ENCODE data around the gene DPH1. TPM values are rescaled to one million over a fixed set of nuclear protein-coding genes. Genes with fewer than 3 reads are reported as not detected.
"Not testable (repeated sequence)": the region's sequence is repeated elsewhere in the genome, so short reads cannot be mapped to it uniquely, and the experiment has no call there.

DPH1 gene
- polyA plus RNA-seq, 1 experiment, result 54.6 TPM

DNA sequence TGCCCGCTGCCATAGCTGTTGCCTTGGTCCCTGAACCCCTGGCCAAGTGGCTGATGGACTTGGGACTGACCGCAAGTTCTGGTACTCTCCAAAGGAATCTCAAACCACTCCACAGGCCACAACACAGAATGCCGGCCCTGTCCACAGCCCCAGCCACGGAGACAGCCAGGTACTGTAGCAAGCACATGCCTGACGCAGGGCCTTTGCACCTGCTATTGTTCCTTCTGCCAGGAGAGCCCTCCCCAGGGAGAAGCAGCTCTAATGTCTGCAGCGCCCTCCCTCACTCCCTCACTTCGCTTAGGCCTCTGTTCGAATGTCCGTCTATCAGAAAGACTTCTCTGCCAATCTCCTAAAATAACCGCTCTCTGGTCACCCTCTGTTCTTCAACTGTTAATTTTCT lies 20.2 kb upstream of the DPH1 start:
- Histone ChIP-seq H3K4me3 (ENCODE audit: low read depth, low read length) (no peak overlapping the region), H3K36me3 (ENCODE audit: control insufficient read depth, insufficient read depth, low read length) (no peaks in the 10 kb centered on the region), H3K27me3 (ENCODE audit: control insufficient read depth, insufficient read depth, low read length) (peaks cover 2% of the 10 kb centered on the region; the same call in 1 of the 2 replicates)
- DNase-seq (ENCODE audit: low read depth), result no peak
- TF ChIP-seq, protein P1, sequence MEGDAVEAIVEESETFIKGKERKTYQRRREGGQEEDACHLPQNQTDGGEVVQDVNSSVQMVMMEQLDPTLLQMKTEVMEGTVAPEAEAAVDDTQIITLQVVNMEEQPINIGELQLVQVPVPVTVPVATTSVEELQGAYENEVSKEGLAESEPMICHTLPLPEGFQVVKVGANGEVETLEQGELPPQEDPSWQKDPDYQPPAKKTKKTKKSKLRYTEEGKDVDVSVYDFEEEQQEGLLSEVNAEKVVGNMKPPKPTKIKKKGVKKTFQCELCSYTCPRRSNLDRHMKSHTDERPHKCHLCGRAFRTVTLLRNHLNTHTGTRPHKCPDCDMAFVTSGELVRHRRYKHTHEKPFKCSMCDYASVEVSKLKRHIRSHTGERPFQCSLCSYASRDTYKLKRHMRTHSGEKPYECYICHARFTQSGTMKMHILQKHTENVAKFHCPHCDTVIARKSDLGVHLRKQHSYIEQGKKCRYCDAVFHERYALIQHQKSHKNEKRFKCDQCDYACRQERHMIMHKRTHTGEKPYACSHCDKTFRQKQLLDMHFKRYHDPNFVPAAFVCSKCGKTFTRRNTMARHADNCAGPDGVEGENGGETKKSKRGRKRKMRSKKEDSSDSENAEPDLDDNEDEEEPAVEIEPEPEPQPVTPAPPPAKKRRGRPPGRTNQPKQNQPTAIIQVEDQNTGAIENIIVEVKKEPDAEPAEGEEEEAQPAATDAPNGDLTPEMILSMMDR (IDR thresholded peaks at IDR 0.05; ENCODE audit: insufficient read depth, low read depth, low read length), result no peak
- ChIA-PET POLR2A (no interaction called here), CTCF (interaction anchor here (2.8 kb wide), 1 partner anchor 100 kb away, joined by 12 read pairs; no protein-coding TSS in a partner anchor)

DNA sequence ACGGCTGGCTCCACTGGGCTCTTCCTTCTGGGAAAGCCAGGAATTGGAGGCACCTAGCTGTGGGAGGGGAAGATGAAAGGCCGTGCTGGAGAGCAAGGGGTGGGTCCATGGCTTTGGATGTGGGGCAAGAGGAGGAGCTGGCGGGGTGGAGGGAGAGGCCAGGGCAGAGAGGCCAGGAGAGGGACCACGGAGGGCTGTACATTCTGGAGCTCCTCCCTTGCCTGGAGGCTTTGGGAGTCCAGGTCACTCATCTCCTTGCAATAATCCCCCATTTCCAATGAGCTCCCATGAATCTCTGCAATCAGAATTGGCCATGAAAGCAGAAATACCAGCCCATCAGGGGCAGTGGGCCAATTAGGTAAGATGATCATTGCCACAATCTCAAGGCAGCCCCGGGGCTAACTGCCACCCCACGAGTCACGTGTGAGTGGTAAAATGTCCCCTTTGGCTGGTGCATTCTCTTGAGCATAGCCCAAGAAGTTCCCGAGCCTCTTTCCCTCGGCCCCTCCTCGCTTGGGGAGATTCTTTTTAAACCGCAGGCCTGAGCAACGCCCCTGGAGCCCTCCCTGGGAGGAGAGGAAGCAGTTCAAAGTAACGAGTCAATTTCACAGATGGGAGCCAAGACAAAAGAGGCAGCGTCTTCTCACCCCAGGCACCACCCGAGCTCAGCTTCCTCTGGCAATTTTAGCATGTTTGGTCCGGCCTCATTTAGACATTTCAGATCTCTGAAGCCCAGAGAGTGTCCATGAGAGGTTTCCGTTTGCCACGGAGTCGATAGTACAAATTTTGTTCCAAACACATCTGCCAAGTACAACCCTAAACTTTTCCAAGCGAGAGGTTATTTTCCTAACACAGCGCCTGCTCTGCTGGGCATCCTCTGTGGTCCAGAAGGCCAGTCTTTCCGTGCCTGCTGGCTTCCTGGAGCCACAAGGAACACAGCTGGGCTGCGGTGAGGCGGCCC lies 18.3 kb upstream of the DPH1 start:
- H3K4me3 ChIP-seq (ENCODE audit: low read depth, low read length), result no peak overlapping the region
- H3K27me3 ChIP-seq (ENCODE audit: control insufficient read depth, insufficient read depth, low read length), result peaks cover 2% of the 10 kb centered on the region; the same call in 1 of the 2 replicates
- TF ChIP-seq, protein P1 (IDR thresholded peaks at IDR 0.05; ENCODE audit: insufficient read depth, low read depth, low read length), result no peak
- H3K36me3 ChIP-seq (ENCODE audit: control insufficient read depth, insufficient read depth, low read length), result no peaks in the 10 kb centered on the region
- POLR2A ChIA-PET, result no interaction called here
- DNase-seq (ENCODE audit: low read depth), result no peak
- CTCF ChIA-PET, result interaction anchor here (2.8 to 3.5 kb wide), 2 partner anchors 14 to 102 kb away, joined by 12 to 18 read pairs; partner anchors contain the start of gene RTN4RL1

DNA sequence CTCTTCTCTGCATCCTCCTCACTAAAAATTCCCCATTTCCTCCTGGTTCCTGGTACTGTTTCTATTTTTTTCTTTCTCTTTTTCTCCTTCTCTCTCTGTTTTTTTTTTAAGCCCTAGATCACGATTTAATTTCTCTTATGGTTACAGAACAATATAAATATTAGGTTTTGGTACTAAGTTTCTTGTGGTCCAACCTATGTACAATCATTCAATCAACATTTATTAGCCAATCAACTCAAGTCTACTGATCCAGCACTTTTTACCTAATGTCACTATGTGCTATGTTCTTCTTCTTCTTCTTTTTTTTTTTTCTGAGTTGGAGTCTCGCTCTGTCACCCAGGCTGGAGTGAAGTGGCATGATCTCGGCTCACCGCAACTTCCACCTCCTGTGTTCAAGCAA lies 17.5 kb upstream of the DPH1 start:
- TF ChIP-seq, protein P1 (IDR thresholded peaks at IDR 0.05; ENCODE audit: insufficient read depth, low read depth, low read length), result no peak
- POLR2A ChIA-PET, result no interaction called here
- Histone ChIP-seq H3K36me3 (ENCODE audit: control insufficient read depth, insufficient read depth, low read length) (no peaks in the 10 kb centered on the region), H3K4me3 (ENCODE audit: low read depth, low read length) (no peak overlapping the region), H3K27me3 (ENCODE audit: control insufficient read depth, insufficient read depth, low read length) (peaks cover 4% of the 10 kb centered on the region; the same call in 1 of the 2 replicates)
- DNase-seq (ENCODE audit: low read depth), result no peak
- CTCF ChIA-PET, result interaction anchor here (2.8 to 3.5 kb wide), 2 partner anchors 13 to 103 kb away, joined by 12 to 18 read pairs; partner anchors contain the start of gene RTN4RL1

DNA sequence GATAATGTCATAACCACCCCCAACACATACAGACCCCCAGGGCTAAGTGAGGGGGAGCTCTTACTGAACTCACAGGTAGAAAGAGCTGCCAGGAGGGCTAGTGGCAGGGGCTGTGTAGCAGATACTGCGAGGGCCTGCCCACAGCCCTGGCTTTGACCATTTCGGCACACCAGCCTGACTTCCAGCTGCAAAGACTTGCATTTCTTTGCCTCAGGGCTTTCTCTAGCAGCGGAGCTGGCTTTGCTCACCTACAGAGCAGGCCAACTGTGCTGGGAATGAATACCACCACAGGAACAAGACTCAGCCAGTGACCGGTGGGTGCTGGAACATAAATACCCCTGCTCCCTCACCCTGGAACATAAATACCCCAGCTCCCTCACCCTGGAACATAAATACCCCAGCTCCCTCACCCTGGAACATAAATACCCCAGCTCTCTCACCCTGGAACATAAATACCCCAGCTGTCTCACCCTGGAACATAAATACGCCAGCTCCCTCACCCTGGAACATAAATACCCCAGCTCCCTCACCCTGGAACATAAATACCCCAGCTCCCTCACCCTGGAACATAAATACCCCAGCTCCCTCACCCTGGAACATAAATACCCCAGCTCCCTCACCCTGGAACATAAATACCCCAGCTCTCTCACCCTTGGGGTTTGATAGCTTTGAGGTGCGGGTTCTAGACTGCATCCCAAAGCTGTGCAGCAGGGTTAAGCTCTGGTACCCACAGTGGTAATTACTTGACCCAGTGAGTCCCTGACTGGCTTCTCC lies 16.5 kb upstream of the DPH1 start:
- CTCF ChIA-PET, result interaction anchor here (1.0 to 3.5 kb wide), 4 partner anchors 10 to 340 kb away, joined by 3 to 18 read pairs (median 4); partner anchors contain the start of gene RTN4RL1
- H3K27me3 ChIP-seq (ENCODE audit: control insufficient read depth, insufficient read depth, low read length); H3K36me3 ChIP-seq (ENCODE audit: control insufficient read depth, insufficient read depth, low read length); POLR2A ChIA-PET; DNase-seq (ENCODE audit: low read depth); H3K4me3 ChIP-seq (ENCODE audit: low read depth, low read length): not testable (repeated sequence)

DNA sequence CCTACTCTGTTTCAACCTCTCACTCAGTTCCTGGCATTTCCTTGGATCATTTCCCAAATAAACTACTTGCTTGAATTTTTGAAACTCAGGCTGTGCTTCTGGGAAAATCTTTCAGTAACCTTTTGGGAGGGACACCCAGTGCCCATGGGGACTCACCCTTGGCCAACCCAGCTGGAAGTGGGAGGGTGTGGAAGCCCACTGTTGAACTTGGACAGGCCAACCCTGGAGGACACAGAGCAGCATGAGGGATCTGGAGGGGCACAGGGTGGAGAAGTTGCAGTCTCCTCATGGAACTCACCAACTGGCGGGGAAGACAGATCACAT lies 16.0 kb upstream of the DPH1 start:
- POLR2A ChIA-PET, result no interaction called here
- TF ChIP-seq, protein P1 (IDR thresholded peaks at IDR 0.05; ENCODE audit: insufficient read depth, low read depth, low read length), result no peak
- CTCF ChIA-PET, result interaction anchor here (1.0 to 3.5 kb wide), 4 partner anchors 9 to 339 kb away, joined by 3 to 18 read pairs (median 4); partner anchors contain the start of gene RTN4RL1

More for the DNA sequence above, 16.0 kb upstream of the DPH1 start:
- Histone ChIP-seq H3K36me3 (ENCODE audit: control insufficient read depth, insufficient read depth, low read length) (no peaks in the 10 kb centered on the region), H3K27me3 (ENCODE audit: control insufficient read depth, insufficient read depth, low read length) (peaks cover 10% of the 10 kb centered on the region), H3K4me3 (ENCODE audit: low read depth, low read length) (no peak overlapping the region)
- DNase-seq (ENCODE audit: low read depth), result no peak
